Lower leg skin (tissue), 3 donors: ENCODE data around the gene TMEM101.

Source experiments
- CTCF ChIP-seq, 3 donors: fragments of 450-650 bp; IDR thresholded peaks; one replicate each; pipeline ENCODE4 v1.5.1; 2016; ENCODE audit warnings: antibody characterized with exemption in 3 of 3, mild to moderate bottlenecking in 3 of 3, moderate library complexity in 2 of 3
- POLR2A ChIP-seq, 2 donors: fragments of 450-650 bp; IDR thresholded peaks; one replicate each; pipeline ENCODE4 v1.6.1; 2016 to 2017; ENCODE audit warnings: antibody characterized with exemption in 2 of 2, mild to moderate bottlenecking in 1 of 2, moderate library complexity in 1 of 2

DNA sequence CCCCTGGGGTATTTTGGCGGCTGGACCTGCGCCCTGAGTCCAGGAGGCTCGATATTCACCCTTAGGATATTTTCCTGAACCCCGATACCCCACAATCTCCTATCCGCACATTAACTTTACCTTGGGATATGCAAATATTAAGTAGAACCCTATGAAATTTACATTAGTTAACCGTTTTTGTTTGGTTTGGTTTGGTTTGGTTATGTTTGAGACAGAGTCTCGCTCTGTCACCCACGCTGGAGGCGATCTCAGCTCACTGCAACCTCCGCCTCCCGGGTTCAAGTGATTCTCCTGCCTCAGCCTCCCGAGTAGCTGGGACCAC, 19.7 kb downstream of the TMEM101 start:
- TF ChIP-seq CTCF (IDR thresholded peaks at IDR 0.05): no peak
- TF ChIP-seq POLR2A (IDR thresholded peaks at IDR 0.05): no peak
